HepG2 (cell line): ENCODE data around the gene HIPK2. TPM values are rescaled to one million over a fixed set of nuclear protein-coding genes. Genes with fewer than 3 reads are reported as not detected.

Experiments
- CBX2 ChIP-seq, 2 experiments: fragments of 200-600 bp in 1 of 2; sonication (generic); formaldehyde crosslinking in 1 of 2; IDR thresholded peaks; 2 replicates each; pipeline versions ENCODE4 v1.7.0 to v1.8.1; 2018 to 2022; ENCODE audit warnings: low read depth in 2 of 2, low read length in 1 of 2, mild to moderate bottlenecking in 1 of 2, missing genetic modification reagents in 1 of 2
- CHD2 ChIP-seq: IDR thresholded peaks from 2 replicates; pipeline ENCODE4 v1.6.1; 2011; ENCODE audit warnings: low read depth, low read length, improper control_type of control experiment
- ELF1 ChIP-seq: sonication (generic); formaldehyde crosslinking; IDR thresholded peaks from 2 replicates; pipeline ENCODE4 v1.4.0; 2020; ENCODE audit warnings: missing genetic modification reagents
- FOXA1 ChIP-seq, 2 experiments: fragments of 450-650 bp in 1 of 2; sonication (generic) in 1 of 2; formaldehyde crosslinking in 1 of 2; IDR thresholded peaks; 2 replicates each; pipeline versions ENCODE4 v1.4.0 to v1.6.1; 2016 to 2020; ENCODE audit warnings: missing genetic modification reagents in 1 of 2
- FOXA3 ChIP-seq: IDR thresholded peaks from 2 replicates; pipeline ENCODE4 v1.6.1; 2016; ENCODE audit warnings: missing genetic modification reagents, missing compliant biosample characterization
- GLI4 ChIP-seq: sonication (generic); formaldehyde crosslinking; IDR thresholded peaks from 2 replicates; pipeline ENCODE4 v1.5.1; 2020; ENCODE audit warnings: missing genetic modification reagents, mild to moderate bottlenecking, moderate library complexity, borderline replicate concordance
- HOXD1 ChIP-seq: sonication (generic); formaldehyde crosslinking; IDR thresholded peaks from 2 replicates; pipeline ENCODE4 v1.5.0; 2020; ENCODE audit warnings: missing genetic modification reagents
- IKZF4 ChIP-seq: sonication (generic); formaldehyde crosslinking; IDR thresholded peaks from 2 replicates; pipeline ENCODE4 v1.5.1; 2020; ENCODE audit warnings: borderline replicate concordance, mild to moderate bottlenecking, low read depth, missing genetic modification reagents; ENCODE audit errors: not compliant biosample characterization
- KLF16 ChIP-seq, 2 experiments: sonication (generic) in 1 of 2; formaldehyde crosslinking in 1 of 2; IDR thresholded peaks; 2 replicates each; pipeline versions ENCODE4 v1.6.1 to v1.8.0; 2016 to 2023; ENCODE audit warnings: missing genetic modification reagents in 2 of 2, missing compliant biosample characterization in 1 of 2
- MIXL1 ChIP-seq: IDR thresholded peaks from 2 replicates; pipeline ENCODE4 v1.6.1; 2016
- NAIF1 ChIP-seq: sonication (generic); formaldehyde crosslinking; IDR thresholded peaks from 2 replicates; pipeline ENCODE4 v1.5.0; 2020; ENCODE audit warnings: mild to moderate bottlenecking, missing genetic modification reagents, borderline replicate concordance
- NKX3-1 ChIP-seq: sonication (generic); formaldehyde crosslinking; IDR thresholded peaks from 2 replicates; pipeline ENCODE4 v1.5.0; 2020; ENCODE audit warnings: missing genetic modification reagents
- NR1H2 ChIP-seq: sonication (generic); formaldehyde crosslinking; IDR thresholded peaks from 2 replicates; pipeline ENCODE4 v1.8.1; 2022; ENCODE audit warnings: low read depth, missing genetic modification reagents, borderline replicate concordance
- RFXAP ChIP-seq: sonication (generic); formaldehyde crosslinking; IDR thresholded peaks from 2 replicates; pipeline ENCODE4 v1.4.0; 2020; ENCODE audit warnings: missing genetic modification reagents, borderline replicate concordance
- RORA ChIP-seq: sonication (generic); formaldehyde crosslinking; IDR thresholded peaks from 2 replicates; pipeline ENCODE4 v1.5.0; 2020; ENCODE audit warnings: mild to moderate bottlenecking, missing genetic modification reagents, moderate library complexity
- SMC3 ChIP-seq: IDR thresholded peaks from 2 replicates; pipeline ENCODE4 v1.6.1; 2011; ENCODE audit warnings: low read length, improper control_type of control experiment
- SNRNP70 ChIP-seq: fragments of 200-400 bp; formaldehyde crosslinking; IDR thresholded peaks from 2 replicates; pipeline ENCODE4 v1.6.1; 2017; ENCODE audit warnings: mild to moderate bottlenecking, low read depth, low read length, moderate library complexity
- SRF ChIP-seq: IDR thresholded peaks from 2 replicates; pipeline ENCODE4 v1.6.1; 2011; ENCODE audit warnings: mild to moderate bottlenecking, low read depth, low read length, moderate library complexity
- TOPORS ChIP-seq: sonication (generic); formaldehyde crosslinking; IDR thresholded peaks from 2 replicates; pipeline ENCODE4 v1.8.0; 2023; ENCODE audit warnings: mild to moderate bottlenecking, missing genetic modification reagents
- ZIK1 ChIP-seq: sonication (generic); formaldehyde crosslinking; IDR thresholded peaks from 2 replicates; pipeline ENCODE4 v1.5.0; 2020; ENCODE audit warnings: mild to moderate bottlenecking, low read depth, missing genetic modification reagents, borderline replicate concordance
- ZNF136 ChIP-seq: sonication (generic); formaldehyde crosslinking; IDR thresholded peaks from 2 replicates; pipeline ENCODE4 v1.8.1; 2022; ENCODE audit warnings: low read depth, mild to moderate bottlenecking, moderate library complexity, missing genetic modification reagents
- ZNF225 ChIP-seq: sonication (generic); formaldehyde crosslinking; IDR thresholded peaks from 2 replicates; pipeline ENCODE4 v1.4.0; 2020; ENCODE audit warnings: mild to moderate bottlenecking, missing genetic modification reagents
- ZNF34 ChIP-seq: sonication (generic); formaldehyde crosslinking; IDR thresholded peaks from 2 replicates; pipeline ENCODE4 v1.4.0; 2020; ENCODE audit warnings: mild to moderate bottlenecking, missing genetic modification reagents, borderline replicate concordance
- ZNF572 ChIP-seq: sonication (generic); formaldehyde crosslinking; IDR thresholded peaks from 2 replicates; pipeline ENCODE4 v1.5.1; 2020; ENCODE audit warnings: mild to moderate bottlenecking, missing genetic modification reagents
- ZNF589 ChIP-seq: sonication (generic); formaldehyde crosslinking; conservative IDR thresholded peaks from 2 replicates; pipeline ENCODE4 v1.8.0; 2022; ENCODE audit warnings: mild to moderate bottlenecking, moderate library complexity, missing genetic modification reagents
- ZNF7 ChIP-seq: IDR thresholded peaks from 2 replicates; pipeline ENCODE4 v1.6.1; 2016; ENCODE audit warnings: missing biosample characterization, missing genetic modification reagents
- ZNF879 ChIP-seq: sonication (generic); formaldehyde crosslinking; IDR thresholded peaks from 2 replicates; pipeline ENCODE4 v1.8.1; 2023; ENCODE audit warnings: missing genetic modification reagents
- polyA plus RNA-seq, 8 experiments: library from polyadenylated mRNA; depleted of rRNA in 3 of 8; stranded (reverse) in 7 of 8; unstranded in 1 of 8; fragments of >200 nt; fragmentation: Illumina TruSeq in 4 of 8; extraction: Trizol in 4 of 8; gene quantifications; 2 replicates each; pipeline versions ENCODE4 v1.2.1 to v1.2.3, GENCODE V29; 2011 to 2016; ENCODE audit warnings: low read depth in 4 of 8, missing spikeins in 1 of 8, mixed read lengths in 1 of 8; ENCODE audit not compliant: insufficient read depth in 1 of 8
- total RNA-seq, 5 experiments: library from RNA; depleted of rRNA; stranded (reverse); fragments of >200 nt; fragmentation: Illumina TruSeq; extraction: Trizol; gene quantifications; 2 replicates each; pipeline ENCODE4 v1.2.3, GENCODE V29; 2016; ENCODE audit warnings: low read depth in 1 of 5
- TF ChIP-seq, protein P1 (sequence below): sonication (generic); formaldehyde crosslinking; conservative IDR thresholded peaks from 2 replicates; pipeline ENCODE4 v1.5.0; 2020; ENCODE audit warnings: missing genetic modification reagents
- TF ChIP-seq, protein P2 (sequence below): IDR thresholded peaks from 2 replicates; pipeline ENCODE4 v1.6.1; 2016; ENCODE audit warnings: missing genetic modification reagents, missing compliant biosample characterization
- TF ChIP-seq, protein P3 (sequence below): IDR thresholded peaks from 2 replicates; pipeline ENCODE4 v1.6.1; 2016; ENCODE audit warnings: missing biosample characterization, missing genetic modification reagents, low read depth

HIPK2 gene
- total and polyA plus RNA-seq, 2 of the 13 experiments (the other 11 are each of a cell fraction or from before 2014, with no cell fraction given), result 14.4 to 20.2 TPM

DNA sequence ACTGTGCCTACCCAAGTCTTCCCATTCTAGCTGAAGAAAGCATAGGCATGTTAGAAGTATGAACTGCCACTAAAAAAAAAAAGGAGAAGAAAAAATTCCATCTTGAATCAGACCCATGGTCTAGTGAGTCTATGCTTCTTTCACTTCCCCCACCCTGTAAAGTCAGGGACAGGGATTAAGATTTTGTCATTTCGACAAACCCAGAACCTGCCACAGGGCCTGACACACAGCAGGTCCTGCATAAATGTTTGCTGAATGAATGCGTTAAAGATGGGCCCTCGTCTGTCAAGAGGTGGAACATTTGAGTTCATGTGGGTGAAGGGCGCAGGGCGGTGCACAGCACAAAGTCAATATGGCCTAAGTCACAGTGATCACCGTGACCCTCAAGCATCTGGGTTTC lies 4.9 kb downstream of the HIPK2 start (continued):
- TF ChIP-seq SMC3 (no peak), ZNF225 (no peak), ZIK1 (CRISPR knock-in tag) (no peak), GLI4 (CRISPR knock-in tag) (no peak), KLF16 (CRISPR knock-in tag; IDR thresholded peaks at IDR 0.05) (no peak), MIXL1 (CRISPR knock-in tag) (no peak), ZNF589 (CRISPR knock-in tag) (no peak), ZNF879 (CRISPR knock-in tag) (no peak), IKZF4 (CRISPR knock-in tag) (no peak), SNRNP70 (no peak), CBX2 (IDR thresholded peaks at IDR 0.05; ENCODE audit: low read depth, low read length) (no peak), CBX2 (CRISPR knock-in tag; IDR thresholded peaks at IDR 0.05; ENCODE audit: low read depth) (no peak), CHD2 (no peak), TOPORS (CRISPR knock-in tag) (no peak), ZNF572 (no peak), RFXAP (no peak), FOXA3 (CRISPR knock-in tag) (0 out of 2 replicates have a peak, but pooled peaks have one; percentile 8), FOXA1 (IDR thresholded peaks at IDR 0.05) (no peak), FOXA1 (CRISPR knock-in tag; IDR thresholded peaks at IDR 0.05) (peak; percentile 46; the same call in 1 of the 2 replicates), ELF1 (CRISPR knock-in tag) (no peak), ZNF136 (no peak), NR1H2 (CRISPR knock-in tag) (no peak), HOXD1 (CRISPR knock-in tag) (no peak), ZNF7 (CRISPR knock-in tag) (no peak), ZNF34 (CRISPR knock-in tag) (no peak), NKX3-1 (CRISPR knock-in tag) (no peak), SRF (no peak), NAIF1 (CRISPR knock-in tag) (no peak), RORA (no peak)
- TF ChIP-seq, protein P1, sequence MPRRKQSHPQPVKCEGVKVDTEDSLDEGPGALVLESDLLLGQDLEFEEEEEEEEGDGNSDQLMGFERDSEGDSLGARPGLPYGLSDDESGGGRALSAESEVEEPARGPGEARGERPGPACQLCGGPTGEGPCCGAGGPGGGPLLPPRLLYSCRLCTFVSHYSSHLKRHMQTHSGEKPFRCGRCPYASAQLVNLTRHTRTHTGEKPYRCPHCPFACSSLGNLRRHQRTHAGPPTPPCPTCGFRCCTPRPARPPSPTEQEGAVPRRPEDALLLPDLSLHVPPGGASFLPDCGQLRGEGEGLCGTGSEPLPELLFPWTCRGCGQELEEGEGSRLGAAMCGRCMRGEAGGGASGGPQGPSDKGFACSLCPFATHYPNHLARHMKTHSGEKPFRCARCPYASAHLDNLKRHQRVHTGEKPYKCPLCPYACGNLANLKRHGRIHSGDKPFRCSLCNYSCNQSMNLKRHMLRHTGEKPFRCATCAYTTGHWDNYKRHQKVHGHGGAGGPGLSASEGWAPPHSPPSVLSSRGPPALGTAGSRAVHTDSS (CRISPR knock-in tag), result no peak
- TF ChIP-seq, protein P2, sequence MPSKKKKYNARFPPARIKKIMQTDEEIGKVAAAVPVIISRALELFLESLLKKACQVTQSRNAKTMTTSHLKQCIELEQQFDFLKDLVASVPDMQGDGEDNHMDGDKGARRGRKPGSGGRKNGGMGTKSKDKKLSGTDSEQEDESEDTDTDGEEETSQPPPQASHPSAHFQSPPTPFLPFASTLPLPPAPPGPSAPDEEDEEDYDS (CRISPR knock-in tag), result no peak
- TF ChIP-seq, protein P3, sequence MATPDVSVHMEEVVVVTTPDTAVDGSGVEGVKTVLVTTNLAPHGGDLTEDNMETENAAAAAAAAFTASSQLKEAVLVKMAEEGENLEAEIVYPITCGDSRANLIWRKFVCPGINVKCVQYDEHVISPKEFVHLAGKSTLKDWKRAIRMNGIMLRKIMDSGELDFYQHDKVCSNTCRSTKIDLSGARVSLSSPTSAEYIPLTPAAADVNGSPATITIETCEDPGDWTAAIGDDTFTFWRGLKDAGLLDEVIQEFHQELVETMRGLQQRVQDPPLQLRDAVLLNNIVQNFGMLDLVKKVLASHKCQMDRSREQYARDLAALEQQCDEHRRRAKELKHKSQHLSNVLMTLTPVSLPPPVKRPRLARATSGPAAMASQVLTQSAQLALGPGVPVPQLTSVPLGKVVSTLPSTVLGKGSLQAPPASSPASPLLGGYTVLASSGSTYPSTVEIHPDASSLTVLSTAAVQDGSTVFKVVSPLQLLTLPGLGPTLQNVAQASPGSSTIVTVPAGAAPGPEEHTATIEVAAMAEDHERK (CRISPR knock-in tag), result no peak
- TF ChIP-seq, all 625 proteins: peak for 6
